ENCODE results near the gene MUTYH.
"Not testable (repeated sequence)": the region's sequence is repeated elsewhere in the genome, so short reads cannot be mapped to it uniquely, and the experiment has no call there.

MUTYH gene

GRCh38 chr1:45319761-45320160 lies 20.5 kb downstream of the MUTYH start:
- no peak for DNase-seq

DNA sequence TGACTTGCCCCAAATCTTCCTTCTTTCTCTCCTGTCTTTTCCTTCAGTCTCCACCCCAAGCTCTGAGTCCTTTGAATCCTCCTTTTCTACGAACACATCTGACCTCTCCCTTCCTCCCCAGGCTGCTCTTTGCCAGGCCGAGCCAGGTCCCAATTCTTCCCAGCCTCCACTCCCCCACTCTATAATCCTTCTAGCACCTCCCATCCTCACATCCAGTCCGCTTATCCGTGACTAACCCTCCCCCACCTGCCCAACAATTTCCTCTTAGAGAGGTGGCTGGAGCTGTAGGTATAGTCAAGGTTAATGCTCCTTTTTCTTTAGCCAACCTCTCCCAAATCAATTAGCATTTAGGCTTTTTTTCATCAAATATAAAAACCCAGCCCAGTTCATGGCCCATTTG lies 23.1 kb downstream of the MUTYH start:
- DNase-seq: no peak

DNA sequence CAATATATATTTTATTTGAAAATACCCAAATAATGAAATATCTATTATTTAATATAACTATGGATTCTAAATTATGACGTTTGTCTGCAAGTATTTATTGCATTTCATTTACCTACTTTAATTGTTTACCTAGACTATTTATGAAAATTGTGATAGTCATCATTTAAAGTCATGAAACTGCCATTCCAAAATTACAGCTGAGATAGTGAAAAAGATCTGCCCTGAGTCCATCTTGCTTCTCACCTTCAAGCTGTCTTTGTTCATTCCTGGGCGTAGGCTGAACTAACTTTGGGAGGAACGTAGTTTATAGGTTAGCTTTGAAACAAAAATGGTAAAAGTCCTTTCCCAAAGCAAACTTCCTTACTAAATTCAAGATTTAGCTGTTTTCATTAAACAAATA lies 26.0 kb downstream of the MUTYH start:
- DNase-seq: no peak

DNA sequence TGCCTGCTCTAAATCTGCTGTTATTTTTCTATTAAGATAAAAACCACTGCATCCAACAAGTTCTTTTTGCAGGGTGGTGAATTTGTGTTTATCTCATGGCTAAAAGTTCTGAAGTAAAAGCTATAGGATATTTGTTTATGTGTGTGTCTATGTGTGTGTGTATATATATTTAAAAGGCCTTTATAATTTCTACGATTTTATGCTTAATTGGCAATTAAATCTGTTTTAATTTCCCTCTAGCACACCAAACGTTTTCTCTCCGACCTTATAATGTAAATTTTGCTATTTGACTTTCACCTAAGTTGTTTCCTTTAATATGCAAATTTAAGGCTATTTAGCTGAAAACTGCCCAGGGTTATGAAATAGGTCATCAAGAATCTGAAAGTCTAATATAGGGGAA lies 33.3 kb downstream of the MUTYH start:
- DNase-seq: no peak

DNA sequence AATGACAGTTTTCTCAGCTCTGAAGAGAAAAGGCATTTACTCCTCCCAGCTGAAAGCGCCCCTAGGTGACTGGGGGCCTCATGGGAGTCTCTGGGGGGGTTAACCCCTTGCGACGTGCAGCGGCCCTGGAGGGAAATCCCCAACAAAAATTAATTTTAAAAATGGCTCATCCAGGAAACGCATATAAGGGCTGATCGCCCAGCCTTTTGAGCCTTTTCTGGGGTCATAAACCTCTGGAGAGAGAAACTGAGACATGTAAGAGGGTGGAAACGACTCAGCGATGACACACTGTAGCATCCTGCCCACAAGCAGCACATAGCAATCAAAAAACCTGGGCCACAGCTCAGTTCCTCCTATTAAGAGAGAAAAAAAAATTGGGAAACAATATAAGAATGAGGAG lies 33.9 kb downstream of the MUTYH start:
- no peak for DNase-seq

DNA sequence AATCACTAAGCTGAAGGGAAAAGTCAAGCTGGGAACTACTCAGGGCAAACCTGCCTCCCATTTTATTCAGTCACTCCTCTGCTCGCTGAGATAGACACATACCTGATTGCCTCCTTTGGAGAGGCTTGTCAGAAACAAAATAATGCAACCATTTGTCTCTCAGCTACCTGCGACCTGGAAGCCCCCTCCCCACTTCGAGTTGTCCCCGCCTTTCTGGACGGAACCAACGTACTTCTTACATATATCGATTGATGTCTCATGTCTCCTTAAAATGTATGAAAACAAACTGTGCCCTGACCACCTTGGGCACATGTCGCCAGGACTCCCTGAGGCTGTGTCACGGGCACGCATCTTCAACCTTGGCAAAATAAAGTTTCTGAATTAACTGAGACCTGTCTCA lies 35.0 kb downstream of the MUTYH start:
- DNase-seq: no peak

- no peak for DNase-seq
Measured at GRCh38 chr1:45304311-45305081, 35.7 kb downstream of the MUTYH start.

DNA sequence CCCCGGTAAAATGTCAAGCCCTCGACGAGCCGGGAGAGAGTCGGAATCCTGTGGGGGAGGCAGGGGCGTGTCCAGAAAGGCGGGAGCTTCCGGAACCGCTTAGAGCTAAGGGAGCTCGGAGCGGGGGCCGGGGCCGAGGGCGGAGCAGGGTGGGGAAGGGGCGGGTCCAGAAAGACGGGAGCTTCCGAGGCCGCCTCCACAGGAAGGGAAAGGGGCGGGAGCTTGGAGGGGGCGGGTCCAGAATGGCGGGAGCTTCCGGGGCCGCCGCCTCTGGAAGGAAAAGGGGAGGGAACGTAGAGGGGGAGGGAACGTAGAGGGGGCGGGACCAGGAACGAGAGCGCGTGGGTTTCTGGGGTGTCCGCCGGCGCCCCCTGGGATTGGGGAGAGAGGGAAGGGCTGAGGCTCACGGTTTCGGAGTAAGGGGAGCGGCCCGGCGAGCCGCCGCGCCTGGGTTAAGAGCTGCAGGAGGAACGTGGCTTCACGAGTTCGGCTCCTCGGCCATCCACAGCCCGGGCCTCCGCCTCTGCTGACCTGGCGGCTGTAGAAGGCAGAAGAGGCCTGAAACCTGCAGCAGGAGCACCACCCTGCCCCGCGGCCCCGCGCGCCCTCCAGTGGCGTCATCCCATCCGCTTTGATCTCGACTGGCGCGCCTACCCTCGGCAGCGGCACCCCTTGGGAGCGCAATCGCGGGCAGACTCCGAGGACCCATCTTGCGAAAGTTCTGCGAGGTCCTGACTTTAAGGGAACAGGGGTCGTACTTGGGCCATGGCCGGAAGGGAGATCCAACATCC lies 36.5 kb downstream of the MUTYH start:
- DNase-seq: peak; percentile 88

DNA sequence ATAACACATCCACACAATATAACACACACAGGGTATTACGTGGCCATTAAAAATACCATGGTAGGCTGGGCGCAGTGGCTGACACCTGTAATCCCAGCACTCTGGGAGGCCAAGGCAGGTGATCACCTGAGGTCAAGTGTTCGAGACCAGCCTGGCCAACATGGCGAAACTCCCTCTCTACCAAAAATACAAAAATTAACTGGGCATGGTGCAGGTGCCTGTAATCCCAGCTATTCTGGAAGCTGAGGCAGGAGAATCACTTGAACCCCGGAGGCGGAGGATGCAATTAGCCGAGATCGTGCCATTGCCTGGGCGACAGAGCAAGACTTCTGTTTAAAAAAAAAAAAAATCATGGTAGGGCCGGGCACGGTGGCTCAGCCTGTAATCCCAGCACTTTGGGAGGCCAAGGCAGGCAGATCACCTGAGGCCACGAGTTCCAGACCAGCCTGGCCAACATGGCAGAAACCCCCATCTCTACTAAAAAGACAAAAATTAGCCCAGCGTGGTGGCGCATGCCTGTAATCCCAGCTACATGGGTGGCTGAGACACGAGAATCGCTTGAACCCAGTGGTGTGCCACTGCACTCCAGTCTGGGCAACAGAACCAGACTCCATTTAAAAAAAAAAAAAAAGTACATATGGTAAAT lies 37.6 kb downstream of the MUTYH start:
- no peak for DNase-seq

DNA sequence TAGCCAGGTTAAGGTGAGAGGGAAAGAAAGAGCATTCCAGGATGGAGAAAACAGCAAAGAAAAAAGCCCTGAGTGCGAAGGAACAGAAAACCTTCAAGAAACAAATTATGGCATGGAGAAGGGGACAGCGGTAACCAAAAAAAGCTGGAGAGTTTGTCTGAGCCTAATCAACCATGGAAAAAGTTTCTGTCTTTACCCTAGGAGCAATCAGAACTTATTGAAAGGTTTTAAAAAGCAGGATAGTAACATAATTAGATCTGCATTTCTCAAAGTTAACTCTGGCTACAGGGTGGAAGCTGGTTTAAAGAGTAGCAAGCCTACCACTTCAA lies 39.6 kb downstream of the MUTYH start:
- DNase-seq: no peak

GRCh38 chr1:45299981-45300668 lies 40.1 kb downstream of the MUTYH start:
- peak; percentile 41 for DNase-seq

DNA sequence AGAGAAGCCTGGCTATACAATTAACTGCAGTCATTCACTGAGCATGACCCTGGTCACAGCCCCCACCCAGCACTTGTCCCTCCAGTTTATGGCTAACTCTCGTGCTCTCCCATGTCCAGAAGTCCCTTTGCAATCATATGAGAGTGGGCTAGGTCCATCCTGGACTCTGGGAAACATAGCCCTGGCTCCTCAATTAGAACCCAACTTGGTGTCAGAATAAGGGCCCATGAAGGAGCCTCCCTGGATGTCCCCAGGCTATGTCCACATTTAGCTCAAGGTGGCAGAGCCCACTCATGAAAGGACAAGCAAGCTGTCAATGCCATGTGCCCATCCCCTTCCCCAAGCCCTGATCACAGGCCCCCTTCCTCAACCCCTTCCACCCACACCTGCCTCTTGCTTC lies 40.9 kb downstream of the MUTYH start:
- DNase-seq: no peak

DNA sequence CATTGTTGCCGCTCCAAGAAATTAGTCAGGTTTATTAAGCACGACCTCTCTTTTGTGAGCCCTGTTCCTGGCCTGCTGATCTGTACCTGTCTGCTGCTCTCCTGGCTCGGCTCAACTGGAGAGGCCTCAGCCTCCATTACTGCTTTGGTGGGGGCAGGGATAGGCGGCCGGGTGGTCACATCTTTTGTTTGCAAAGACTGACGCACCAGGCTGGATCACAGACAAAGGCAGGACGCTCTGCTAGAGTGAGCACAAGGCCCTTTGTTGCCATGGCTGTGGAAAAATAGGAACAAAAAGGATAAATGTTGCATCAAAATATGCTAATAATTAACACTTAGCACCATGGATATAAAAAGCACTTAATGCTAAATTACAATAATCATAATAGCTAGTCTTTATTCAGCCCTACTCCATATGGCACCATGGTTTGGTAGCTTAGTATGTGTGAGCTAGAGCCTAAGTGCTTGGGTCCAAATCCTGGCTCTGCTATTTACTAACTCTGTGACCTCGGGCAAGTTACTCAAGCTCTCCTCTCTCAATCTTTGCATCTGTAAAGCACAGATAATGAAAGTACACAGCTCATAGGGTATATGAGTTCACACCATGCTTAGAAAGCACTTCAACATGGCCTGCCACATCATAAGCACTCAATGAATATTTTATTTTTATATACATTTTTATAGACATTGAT lies 42.4 kb downstream of the MUTYH start:
- no peak for DNase-seq

- DNase-seq: no peak
Measured at GRCh38 chr1:45291716-45292115, 48.5 kb downstream of the MUTYH start.

DNA sequence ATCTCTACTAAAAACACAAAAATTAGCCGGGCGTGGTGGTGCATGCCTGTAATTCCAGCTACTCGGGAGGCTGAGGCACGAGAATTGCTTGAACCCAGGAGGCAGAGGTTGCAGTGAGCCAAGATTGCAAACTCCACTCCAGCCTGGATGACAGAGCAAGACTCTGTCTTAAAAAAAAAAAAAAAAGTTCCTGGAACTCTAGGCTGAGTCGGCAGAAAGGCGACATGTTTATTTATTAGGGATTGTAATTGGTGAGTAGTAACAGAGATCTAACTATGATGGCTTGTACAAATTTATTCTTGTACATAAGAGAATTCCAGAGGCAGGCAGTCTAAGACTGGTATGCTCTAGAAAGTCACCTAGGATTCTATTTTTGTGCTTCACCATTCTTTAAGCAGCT lies 49.2 kb downstream of the MUTYH start:
- DNase-seq: not testable (repeated sequence)

- not testable (repeated sequence) for DNase-seq
Measured at GRCh38 chr1:45286521-45286920, 53.7 kb downstream of the MUTYH start.

DNA sequence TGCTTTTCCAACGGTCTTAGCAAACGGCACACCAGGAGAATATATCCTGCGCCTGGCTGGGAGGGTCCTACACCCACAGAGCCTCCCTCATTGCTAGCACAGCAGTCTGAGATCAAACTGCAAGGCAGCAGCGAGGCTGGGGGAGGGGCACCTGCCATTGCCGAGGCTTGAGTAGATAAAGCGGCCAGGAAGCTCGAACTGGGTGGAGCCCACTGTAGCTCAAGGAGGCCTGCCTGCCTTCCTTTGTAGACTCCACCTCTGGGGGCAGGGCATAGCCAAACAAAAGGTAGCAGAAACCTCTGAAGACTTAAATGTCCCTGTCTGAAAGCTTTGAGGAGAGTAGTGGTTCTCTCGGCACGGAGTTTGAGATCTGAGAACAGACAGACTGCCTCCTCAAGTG lies 55.4 kb downstream of the MUTYH start:
- DNase-seq: not testable (repeated sequence)

GRCh38 chr1:45282351-45282750 lies 57.9 kb downstream of the MUTYH start:
- peak; percentile 49 for DNase-seq
